Measurements from ENCODE around the gene UPK3A.
"Not testable (repeated sequence)": the region's sequence is repeated elsewhere in the genome, so short reads cannot be mapped to it uniquely, and the experiment has no call there.

The UPK3A gene

DNA sequence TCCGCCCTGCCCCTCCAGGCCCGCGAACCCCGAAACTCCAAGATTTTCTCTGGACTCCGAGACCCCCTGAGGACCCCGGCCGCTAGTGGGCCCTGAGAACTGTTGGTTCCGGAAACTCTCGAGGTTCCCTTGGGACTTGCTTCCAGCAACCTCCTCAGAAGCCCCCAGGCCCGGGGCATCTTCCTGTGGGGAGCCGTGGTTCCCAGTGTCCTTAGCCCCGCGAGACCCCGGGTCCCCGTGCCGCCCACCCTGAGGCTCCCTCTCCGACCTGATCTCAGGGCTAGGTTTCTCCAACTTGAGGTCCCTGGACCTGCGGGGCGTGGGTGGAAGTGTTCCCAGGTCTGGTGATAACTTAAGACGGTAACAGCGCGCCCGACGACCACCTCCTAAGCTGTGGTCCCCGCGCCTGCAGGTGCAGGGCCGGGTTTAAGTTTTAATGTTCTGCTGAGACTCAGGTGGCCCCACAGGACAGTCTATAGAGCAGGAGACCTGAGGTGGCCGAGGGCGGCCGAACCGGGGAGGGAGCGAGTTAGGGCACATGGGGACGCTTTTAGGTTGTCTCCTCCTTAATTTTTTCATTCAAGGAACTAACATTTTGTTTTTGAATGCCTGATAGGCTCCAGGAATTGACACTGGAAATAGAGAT, 25.7 kb downstream of the UPK3A start:
- DNase-seq = peak; percentile 42 to 45

DNA sequence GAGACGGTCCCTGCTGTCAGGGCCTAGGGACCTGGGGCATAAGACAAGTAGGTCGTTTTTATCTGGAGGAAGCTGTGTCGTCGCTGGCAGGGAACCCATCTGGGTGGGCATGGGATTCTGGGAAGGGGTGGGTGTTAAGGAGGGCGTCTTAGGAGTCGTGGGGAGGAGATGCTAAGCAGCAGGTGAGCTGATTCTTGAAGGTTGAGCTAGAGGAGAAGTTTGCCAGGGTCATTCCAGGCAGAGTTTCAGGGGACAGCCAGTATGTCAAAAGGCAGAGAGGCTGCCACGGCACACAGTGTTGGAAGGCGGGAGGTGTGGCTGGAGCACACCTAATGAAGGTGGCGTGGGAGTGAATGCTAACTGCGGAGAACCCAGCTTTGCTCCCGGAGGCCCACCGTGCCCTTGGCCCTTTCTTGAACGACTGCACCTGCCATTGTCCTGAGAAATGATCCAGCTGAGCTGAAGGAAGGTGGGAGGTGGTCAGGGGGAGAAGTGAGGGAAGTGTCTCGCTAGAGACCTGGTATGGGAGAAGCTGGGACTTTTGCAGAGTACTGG, 26.3 kb downstream of the UPK3A start:
- no peak for DNase-seq

DNA sequence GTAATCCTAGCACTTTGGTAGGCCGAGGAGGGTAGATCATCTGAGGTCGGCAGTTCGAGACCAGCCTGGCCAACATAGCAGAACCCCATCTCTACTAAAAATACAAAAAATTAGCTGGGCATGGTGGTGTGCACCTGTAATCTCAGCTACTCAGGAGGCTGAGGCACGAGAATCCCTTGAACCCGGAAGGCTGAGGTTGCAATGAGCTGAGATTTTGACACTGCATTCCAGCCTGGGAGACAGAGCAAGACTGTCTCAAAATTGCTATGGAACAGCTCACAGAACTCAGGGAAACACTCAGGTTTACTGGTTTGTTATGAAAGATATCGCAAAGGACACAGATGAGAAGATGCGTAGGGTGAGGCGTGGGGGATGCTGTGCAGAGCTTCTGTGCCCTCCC, 27.7 kb downstream of the UPK3A start:
- DNase-seq = no peak

DNA sequence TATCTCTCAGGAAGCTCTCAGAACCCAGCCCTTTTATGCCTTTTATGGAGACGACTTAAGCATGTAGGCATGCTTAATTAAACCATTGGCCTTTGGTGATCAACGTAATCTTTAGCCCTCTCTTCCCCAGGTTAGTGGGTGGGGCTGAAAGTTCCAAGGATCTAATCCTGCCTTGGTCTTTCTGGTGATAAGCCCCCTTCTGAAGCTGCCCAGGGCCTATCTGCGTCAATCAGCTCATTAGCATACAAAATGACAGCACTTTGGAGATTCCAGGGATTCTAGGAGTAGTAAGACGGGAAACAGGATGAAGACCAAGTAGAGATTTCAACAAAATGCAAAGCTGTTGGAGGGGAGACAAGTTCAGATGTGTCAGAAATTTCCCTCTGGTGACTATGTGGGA, 28.1 kb downstream of the UPK3A start:
- no peak for DNase-seq

DNA sequence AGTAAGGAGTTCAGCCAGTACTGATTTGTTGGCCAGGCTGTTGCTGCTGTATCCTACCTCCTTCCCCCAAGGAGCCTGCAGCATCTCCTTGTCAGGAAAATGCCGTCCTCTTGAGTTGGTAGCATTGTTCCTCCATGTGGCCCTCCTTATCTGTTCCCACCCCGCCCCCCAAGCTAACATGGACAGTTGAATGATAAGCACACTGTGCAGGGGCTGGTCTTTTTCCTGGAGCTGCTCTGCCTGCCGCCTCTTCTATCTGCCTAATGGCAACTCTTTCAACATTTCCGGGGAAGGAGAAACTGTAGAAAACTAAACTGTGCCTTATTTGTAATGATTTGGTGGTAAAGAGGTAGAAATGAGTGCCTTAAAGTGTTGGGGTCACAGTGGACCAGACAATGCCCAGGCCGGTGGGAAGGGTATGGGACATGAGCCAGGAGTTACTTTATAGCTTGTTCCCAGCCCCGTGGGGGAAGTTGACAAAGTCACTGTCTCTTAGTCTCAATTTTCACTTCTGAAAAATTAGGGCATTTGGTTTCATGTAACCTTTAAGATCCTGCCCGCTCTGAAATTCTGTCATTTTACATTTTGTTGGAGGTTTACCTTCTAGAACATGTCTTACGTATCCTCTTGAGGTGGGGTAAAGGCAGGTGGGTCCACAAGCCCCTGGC, 29.4 kb downstream of the UPK3A start:
- DNase-seq = no peak

DNA sequence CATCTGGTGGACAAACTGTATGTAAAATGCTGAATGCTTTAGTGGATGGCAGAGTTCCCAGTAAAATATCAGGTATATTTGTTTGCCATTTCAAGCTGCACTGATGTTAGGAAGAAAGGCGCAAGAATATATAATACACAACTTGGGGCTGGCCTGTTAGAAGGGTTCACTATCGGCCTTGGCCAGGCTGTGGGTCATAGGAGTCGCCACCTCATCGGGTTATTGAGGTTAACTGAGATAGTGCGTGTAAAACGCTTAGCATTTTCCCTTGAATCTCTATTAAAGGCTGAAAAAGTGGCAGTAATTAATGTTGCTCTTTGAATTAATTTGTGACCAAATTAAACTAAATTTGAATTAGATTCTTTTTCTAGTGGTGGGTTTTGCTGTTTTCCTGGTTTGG, 30.0 kb downstream of the UPK3A start:
- DNase-seq = no peak

DNA sequence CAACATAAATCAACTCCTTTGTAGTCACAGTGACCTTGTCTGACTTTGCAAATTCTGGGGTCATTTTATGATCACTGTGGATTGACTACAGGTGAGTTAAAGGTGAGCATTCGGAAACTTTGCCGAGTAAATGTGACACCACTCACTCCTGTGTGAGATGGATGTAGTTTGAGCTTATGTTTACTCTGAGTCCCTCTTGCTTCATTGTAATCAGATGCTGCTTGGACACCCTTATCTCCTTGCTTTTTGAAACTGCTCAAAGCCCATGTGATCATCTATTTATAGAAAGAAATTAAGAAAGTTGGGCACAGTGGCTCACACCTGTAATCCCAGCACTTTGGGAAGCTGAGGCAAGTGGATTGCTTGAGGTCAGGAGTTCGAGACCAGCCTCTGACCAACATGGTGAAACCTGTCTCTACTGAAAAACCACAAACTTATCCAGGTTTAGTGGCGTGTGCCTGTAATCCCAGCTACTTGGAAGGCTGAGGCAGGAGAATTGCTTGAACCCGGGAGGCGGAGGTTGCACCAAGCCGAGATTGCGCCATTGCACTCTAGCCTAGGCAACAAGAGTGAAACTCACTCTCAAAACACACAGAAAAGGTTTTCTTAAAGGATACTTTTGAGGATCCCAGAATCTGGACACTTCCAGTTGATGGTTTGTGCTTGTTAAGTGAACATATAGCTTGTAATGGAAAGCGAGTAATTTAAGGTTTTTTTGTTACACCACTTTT, 32.2 kb downstream of the UPK3A start:
- DNase-seq = no peak

DNA sequence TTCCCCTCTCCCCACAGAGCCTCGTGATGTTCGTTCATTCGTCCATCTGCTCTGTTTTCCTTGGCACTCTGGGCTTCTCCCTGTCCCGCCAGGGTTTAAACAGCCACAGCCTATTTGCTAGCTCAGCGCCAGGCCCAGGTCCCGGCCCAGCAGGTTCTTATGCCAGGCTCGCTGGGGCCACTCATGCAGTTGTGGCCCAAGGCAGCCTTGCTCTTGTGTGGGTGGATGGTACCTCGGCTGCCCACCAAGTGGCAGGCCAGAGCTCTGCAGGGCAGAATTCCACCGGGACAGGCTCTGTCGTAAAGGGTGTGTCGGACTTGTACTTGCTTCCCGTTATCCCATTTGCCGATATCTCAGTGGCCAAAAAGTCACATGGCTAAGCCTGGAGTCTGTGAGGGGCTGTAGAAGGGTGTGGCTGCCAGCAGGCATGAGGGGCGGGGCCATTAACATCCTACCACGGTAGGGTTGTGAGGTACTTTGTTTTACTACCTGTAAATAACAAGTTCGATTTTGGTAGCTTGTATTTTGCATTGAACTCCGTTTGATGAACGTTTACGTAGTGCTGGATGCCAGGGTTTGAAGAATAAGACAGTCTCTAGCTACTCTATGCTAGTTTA, 32.9 kb downstream of the UPK3A start:
- DNase-seq = no peak

DNA sequence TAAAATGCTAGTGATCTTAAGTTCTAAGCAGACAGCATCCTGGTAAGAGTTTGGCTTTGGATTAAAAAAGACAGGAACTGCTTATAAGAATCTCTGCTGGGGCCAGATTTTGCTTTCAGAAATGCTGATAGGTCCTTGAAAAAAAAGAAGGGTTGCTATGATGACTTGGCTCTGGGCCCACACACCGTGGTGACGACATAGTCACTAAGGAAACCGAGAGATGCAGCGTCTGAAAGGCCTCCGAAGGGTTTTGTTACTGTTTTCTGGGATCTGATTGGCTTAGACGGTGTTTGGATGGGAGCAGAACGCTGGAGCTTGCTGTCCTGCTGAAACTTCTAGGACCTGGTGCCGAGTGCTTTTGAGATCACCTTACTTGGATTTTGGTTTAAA, 33.4 kb downstream of the UPK3A start:
- peak; percentile 85 to 86 for DNase-seq

DNA sequence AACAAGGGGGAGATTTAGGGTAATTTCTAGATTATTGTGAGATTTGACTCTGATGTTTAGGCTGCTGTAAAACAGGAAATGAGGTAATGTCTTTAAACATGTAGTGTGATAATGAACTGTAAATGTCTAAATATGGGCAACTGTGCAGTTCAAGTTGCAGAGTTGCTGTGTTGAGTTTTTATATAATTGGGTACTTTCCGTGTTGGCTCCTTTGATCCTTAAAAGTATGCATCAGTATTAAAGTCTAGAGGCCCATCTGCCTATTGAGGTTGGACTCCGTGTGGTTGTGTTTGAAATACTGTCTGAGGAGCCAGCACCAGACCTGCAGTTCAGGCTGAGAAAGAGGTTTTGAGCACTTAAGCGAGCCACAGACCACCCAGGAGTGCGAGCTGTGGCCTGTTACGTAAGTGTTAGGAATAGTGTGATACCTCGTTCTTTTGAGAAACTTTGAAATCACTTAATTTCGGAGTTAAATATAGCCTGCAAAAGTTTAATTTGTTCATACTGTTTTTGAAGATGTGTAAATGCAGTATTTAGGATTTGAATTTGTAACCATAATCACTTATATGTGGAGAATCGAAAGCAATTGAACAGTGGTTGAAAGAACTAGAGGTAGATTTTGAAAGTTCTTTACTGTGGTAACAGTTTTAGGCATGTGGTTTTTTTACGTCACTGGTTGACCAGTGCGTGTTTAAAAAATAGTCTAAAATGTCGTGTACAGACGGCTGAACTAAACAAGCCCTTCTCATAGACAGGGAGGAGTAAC, 34.0 kb downstream of the UPK3A start:
- peak; percentile 61 to 63 for DNase-seq

DNA sequence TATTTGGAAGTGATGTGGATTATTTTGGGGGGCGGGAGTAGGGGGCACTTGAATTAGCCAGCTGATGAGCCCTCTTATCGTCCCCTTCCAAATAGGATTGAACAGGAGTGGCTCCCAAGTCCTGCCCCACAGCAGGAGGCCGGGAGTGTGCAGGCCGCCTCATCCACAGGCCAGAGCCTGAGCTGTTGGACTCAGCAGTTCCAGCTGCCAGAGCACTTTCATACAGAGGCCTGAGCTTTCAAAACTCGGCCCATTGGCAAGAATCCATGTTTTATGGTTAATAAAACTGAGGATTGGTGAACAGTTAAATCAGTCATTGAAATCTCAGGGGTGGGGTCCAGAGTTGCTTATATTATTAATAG, 34.6 kb downstream of the UPK3A start:
- DNase-seq = peak in 1 of 2 experiments; percentile 29

DNA sequence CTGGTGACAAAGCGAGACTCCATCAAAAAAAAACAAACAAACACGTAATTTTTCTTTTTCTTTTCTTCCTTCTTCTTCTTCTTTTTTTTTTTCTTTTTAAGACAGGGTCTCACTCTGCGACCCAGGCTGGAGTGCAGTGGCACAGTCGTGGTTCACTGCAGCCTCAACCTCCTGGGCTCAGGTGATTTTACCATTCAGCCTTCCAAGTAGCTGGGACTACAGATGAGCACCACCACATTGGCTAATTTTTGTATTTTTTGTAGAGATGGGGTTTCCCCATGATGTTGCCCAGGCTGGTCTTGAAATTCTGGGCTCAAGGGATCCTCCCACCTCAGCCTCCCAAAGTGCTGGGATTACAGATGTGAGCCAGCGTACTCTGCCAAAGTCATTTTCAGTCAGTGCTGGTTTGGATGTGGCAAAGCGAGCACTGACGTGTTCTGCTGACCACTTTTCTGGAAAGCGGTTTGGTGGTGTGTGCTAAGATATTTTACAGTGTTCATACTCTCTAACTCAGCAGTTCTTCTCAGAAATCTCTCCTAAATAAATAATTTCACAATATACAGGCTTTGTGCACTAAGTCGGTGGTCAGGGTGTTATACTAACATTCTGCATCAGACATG, 35.7 kb downstream of the UPK3A start:
- DNase-seq = peak in 1 of 2 experiments; percentile 33

DNA sequence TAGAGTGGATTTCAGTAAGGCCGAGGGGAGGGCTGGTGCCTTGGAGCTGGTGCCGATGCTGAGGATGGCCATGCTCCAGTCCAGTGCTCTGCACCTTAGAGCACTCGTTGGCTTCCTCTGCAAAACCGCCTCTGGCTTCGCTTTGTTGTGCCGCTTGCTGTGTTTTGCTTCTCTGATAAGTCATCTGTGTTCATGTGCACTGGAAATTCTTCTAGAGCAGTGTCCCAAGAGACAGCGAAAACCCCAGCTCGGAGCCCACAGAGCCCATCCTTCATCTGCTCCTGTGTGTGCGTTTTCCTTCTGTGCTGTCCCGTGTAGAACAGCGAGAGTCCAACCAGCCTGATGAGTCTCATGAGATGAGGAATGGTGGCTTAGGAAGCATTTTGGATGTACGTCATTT, 37.1 kb downstream of the UPK3A start:
- no peak for DNase-seq

DNA sequence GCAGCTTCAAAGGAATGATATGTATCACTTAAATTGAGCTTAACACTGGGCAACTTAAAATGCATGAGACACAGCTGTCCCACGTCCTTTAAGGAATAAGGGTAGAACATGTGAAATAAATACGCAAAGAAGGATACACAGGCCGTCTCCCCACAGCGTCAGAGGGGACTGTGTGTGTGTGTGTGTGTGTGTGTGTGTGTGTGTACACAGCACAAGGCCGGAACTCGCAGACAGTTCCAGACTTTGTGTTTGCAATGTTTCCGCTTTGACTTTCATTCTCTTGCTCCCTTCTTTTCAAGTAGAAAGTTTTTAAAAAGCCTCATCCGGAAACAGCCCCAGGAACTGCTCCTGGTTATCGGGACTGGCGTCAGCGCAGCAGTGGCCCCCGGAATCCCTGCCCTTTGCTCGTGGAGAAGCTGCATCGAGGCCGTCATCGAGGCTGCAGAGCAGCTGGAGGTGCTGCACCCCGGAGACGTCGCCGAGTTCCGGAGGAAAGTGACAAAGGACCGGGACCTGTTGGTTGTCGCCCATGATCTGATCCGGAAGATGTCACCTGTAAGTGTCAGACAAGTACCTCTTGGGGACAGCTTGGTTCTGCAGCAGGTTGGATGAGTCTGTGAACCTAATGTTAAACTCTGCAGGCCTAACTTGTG, 38.2 kb downstream of the UPK3A start:
- DNase-seq = no peak

DNA sequence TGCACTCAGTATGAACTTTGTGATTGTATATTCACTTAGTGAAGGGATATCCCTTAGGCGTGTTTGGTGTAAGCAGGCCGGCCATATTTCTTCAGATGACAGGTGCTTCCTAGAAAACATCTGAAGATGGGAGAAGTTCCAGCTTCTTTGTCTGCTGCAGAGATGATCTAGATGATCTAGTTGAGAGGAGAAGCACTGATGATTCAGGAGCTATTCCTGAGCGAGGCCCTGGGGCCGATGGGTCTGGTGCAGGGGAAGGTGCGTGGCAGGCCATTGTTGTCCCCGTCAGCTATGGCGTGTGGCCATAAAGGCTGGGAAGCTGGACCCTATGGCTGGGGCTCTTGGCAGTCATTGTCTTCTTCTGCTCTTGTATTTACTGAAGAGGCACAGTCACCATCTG, 38.9 kb downstream of the UPK3A start:
- no peak for DNase-seq

DNA sequence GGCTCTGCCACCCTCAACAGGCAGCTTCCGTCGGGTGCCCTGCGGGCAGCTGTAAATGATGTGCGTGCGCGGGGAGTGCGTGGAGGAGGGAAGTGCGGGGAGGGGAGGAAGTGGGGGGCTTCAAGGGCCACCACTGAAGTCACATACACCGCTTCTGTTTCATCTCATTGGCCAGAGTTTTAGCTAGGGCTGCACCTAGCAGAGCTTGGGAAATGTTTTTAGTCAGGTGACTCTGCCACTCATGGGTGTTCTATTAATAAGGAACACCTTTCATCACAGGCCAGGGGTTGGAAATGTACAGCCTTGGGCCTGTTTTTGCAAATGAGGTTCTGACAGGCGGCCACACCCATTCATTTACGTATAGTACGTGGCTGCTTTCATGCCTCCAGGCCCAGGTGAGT, 39.6 kb downstream of the UPK3A start:
- no peak for DNase-seq

DNA sequence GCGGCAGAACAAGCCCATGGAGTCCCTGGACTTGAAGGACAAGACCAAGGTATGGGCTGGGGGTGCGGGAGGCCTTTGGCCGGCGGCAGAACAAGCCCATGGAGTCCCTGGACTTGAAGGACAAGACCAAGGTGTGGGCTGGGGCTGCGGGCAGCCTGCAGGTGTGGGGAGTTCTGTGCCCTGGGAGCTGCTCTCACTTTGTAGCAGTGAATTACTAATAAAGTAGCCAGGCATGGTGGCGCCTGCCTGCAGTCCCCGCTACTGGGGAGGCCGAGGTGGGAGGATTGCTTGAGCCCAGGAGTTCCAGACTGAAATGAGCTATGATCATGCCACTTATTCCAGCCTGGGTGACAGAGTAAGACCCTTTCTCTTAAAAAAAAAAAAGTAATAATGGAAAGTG, 43.5 kb downstream of the UPK3A start:
- not testable (repeated sequence) for DNase-seq

DNA sequence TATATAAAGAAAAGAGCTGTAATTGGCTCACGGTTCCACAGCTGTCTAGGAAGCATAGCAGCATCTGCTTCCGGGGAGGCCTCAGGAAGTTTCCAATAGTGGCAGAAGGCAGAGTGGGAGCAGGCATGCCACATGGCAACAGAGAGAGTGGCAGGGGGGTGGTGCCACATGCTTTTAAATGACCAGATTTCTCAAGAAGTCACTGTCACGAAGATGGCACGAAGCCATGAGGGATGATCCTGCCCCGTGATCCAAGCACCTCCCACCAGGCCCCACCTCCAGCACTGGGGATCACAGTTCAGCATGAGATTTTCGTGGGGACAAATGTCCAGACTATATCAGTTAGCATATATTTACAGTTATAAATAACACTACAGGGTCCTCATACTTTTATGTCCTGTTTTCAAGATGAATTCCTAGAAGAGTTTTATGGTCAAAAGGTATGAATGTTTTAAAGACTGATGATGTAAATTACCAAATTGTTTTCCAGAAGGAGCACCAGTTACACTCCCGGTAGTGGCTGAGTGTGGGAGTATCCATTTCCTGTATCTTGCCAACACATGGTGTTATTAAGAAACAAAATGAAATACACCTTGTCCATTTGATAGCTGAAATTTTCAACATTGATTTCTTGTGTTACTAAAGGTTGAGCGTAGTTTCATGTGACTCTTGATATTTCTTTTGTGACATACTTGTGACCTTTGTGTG, 44.2 kb downstream of the UPK3A start:
- DNase-seq = no peak

DNA sequence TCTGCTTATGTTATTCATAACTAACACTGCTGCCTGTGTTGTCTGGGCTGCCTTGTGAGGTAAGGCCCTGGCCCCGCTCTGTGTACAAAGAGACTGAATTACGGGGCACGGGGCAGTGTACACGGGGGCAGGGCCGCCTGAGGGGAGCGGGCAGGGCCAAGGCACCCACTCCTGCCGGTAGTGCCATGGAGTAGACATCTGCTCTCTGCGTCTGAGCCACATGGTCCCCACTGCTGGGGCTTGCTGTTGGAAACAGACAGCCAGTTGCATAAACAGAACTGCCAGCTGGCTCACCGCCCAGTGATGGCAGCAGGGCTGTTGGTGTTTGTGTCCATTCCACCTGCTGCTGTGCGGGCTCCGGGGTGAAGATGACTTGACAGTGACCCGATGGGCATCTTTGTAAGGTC, 44.8 kb downstream of the UPK3A start:
- DNase-seq = no peak

DNA sequence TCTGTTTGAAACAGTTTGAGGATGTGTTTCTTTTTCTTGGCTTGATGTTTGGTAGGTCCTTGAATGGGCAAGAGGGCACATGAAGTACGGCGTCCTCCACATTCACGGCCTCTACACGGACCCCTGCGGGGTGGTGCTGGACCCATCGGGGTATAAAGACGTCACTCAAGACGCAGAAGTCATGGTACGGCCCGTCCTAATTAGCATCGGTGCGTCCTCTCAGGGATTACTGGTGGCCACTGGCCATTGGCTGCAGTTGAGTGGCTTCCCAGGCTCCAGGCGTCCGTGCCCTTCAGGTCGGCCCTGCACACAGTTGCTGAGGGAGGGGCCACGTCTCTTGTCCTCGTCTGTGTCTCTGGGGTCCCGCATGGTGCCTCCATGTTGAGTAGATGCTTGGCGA, 45.8 kb downstream of the UPK3A start:
- DNase-seq = no peak

DNA sequence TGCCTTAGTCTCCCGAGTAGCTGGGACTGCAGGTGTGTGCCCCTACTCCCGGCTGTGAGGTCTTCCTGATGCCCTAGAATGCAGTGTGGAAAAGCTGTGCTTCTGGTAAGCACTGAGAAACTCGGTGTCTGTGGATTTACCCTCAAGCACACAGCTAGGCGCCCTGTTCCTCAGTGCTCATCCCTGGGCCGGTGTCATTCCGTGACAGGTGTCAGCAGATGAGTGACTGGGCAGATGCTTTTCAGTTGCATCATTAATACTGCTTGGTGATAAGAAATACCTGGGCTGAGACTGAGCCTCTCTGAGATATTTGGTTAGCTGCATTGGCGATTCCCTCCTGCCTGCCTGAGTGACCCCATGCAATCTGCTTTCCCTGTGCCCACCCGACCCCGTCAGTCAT, 46.7 kb downstream of the UPK3A start:
- DNase-seq = no peak
